GM12873 (cell line): Measurements from ENCODE around the gene ACOT13.

ENCODE experiments used
- CTCF ChIP-seq: IDR thresholded peaks from 2 replicates; pipeline ENCODE4 v1.5.1; 2012; ENCODE audit warnings: low read depth, mild to moderate bottlenecking, moderate library complexity, low read length, control low read depth; ENCODE audit not compliant: insufficient read depth; ENCODE audit errors: missing control alignments

ACOT13 gene

GRCh38 chr6:24702720-24703282 lies 35.9 kb downstream of the ACOT13 start:
- no peak for TF ChIP-seq CTCF

- TF ChIP-seq CTCF = no peak
Observed at GRCh38 chr6:24704468-24704867, 37.6 kb downstream of the ACOT13 start.

GRCh38 chr6:24708612-24709011 lies 41.7 kb downstream of the ACOT13 start:
- no peak for TF ChIP-seq CTCF

GRCh38 chr6:24709014-24709711 lies 42.3 kb downstream of the ACOT13 start:
- no peak for TF ChIP-seq CTCF

- TF ChIP-seq CTCF = no peak
Observed at GRCh38 chr6:24710519-24711303, 43.8 kb downstream of the ACOT13 start.

- TF ChIP-seq CTCF = no peak
Observed at GRCh38 chr6:24718449-24719124, 51.7 kb downstream of the ACOT13 start.

GRCh38 chr6:24719125-24719971 lies 52.5 kb downstream of the ACOT13 start, which contains the start of gene C6orf62:
Gene C6orf62, minus strand, starts transcription at chr6:24719154. Its CDS starts 486 bp downstream, at chr6:24718668.
- TF ChIP-seq CTCF = no peak
